SK-N-SH (cell line): ENCODE measurements around the gene P2RY1. TPM values are rescaled to one million over a fixed set of nuclear protein-coding genes. Genes with fewer than 3 reads are reported as not detected.

Experiments
- CTCF ChIA-PET: fragments of 300-600, 350-600 bp; formaldehyde crosslinking; extraction: SDS; loops from one replicate; lab custom pipeline; 2021; lab: Yijun Ruan, JAX
- POLR2A ChIA-PET: fragments of 350-600 bp; sonication (Branson Sonifier 250); formaldehyde crosslinking; extraction: SDS; loops from one replicate; lab custom pipeline; 2020; ENCODE audit warnings: antibody characterized with exemption, inconsistent platforms; lab: Yijun Ruan, JAX
- DNase-seq: peaks from one replicate; pipeline ENCODE4 v3.0.0; 2012
- H2AFZ ChIP-seq: fragments of 200-600 bp; sonication (generic); 2 replicates; pipeline ENCODE4 v1.8.1; 2016; ENCODE audit warnings: antibody characterized with exemption, mild to moderate bottlenecking, low read depth
- H3F3A ChIP-seq: fragments of 200-600 bp; sonication (generic); replicated peaks from 2 replicates; pipeline ENCODE3; 2016; ENCODE audit warnings: antibody characterized with exemption, mild to moderate bottlenecking; ENCODE audit not compliant: insufficient read depth
- H3K27ac ChIP-seq, 2 experiments: fragments of 200-500 bp in 1 of 2; fragments of 200-600 bp in 1 of 2; sonication (Bioruptor generic) in 1 of 2; sonication (generic), shearing (Covaris generic) in 1 of 2; 2 replicates each; pipeline versions ENCODE4 v1.5.1 to v1.6.1; 2014 to 2016; ENCODE audit warnings: low read depth in 2 of 2, inconsistent platforms in 1 of 2, low read length in 1 of 2, mild to moderate bottlenecking in 1 of 2, mixed read lengths in 1 of 2
- H3K27me3 ChIP-seq: fragments of 200-600 bp; sonication (generic), shearing (Covaris generic); 2 replicates; pipeline ENCODE4 v1.6.1; 2016; ENCODE audit warnings: mixed run types; ENCODE audit not compliant: insufficient read depth
- H3K36me3 ChIP-seq, 2 experiments: fragments of 200-500 bp in 1 of 2; fragments of 200-600 bp in 1 of 2; sonication (Bioruptor generic) in 1 of 2; sonication (generic) in 1 of 2; replicated peaks in 1 of 2; 2 replicates each; pipeline versions ENCODE3 to v1.5.1; 2014 to 2016; ENCODE audit warnings: low read length in 1 of 2, mild to moderate bottlenecking in 1 of 2; ENCODE audit not compliant: insufficient read depth in 2 of 2, control insufficient read depth in 1 of 2
- H3K4me1 ChIP-seq, 2 experiments: fragments of 200-500 bp in 1 of 2; fragments of 200-600 bp in 1 of 2; sonication (Bioruptor generic) in 1 of 2; sonication (generic), shearing (Covaris generic) in 1 of 2; 2 replicates each; pipeline versions ENCODE4 v1.5.1 to v1.6.1; 2014 to 2016; ENCODE audit warnings: low read depth in 1 of 2, low read length in 1 of 2, mixed run types in 1 of 2; ENCODE audit not compliant: insufficient read depth in 2 of 2, control insufficient read depth in 1 of 2
- H3K4me2 ChIP-seq: fragments of 200-600 bp; sonication (generic), shearing (Covaris generic); 2 replicates; pipeline ENCODE4 v1.6.1; 2017; ENCODE audit warnings: mixed run types
- H3K4me3 ChIP-seq, 2 experiments: fragments of 200-500 bp in 1 of 2; fragments of 200-600 bp in 1 of 2; sonication (Bioruptor generic) in 1 of 2; sonication (generic), shearing (Covaris generic) in 1 of 2; 2 replicates each; pipeline versions ENCODE4 v1.5.1 to v1.8.1; 2014 to 2016; ENCODE audit warnings: low read depth in 2 of 2, inconsistent platforms in 1 of 2, low read length in 1 of 2, mild to moderate bottlenecking in 1 of 2, mixed read lengths in 1 of 2, moderate library complexity in 1 of 2
- H3K79me2 ChIP-seq: fragments of 200-600 bp; sonication (generic); 2 replicates; pipeline ENCODE4 v1.8.1; 2017; ENCODE audit warnings: mild to moderate bottlenecking; ENCODE audit not compliant: insufficient read depth
- H3K9ac ChIP-seq: fragments of 200-600 bp; sonication (generic); 2 replicates; pipeline ENCODE4 v1.6.1; 2017; ENCODE audit warnings: mixed run types
- H3K9me2 ChIP-seq: fragments of 200-600 bp; sonication (generic); 2 replicates; pipeline ENCODE4 v1.6.1; 2017; ENCODE audit warnings: mixed run types
- H3K9me3 ChIP-seq: fragments of 200-600 bp; sonication (generic); 2 replicates; pipeline ENCODE4 v1.6.1; 2017; ENCODE audit warnings: mixed run types, mild to moderate bottlenecking, moderate library complexity
- H4K20me1 ChIP-seq: fragments of 200-600 bp; sonication (generic); 2 replicates; pipeline ENCODE4 v1.6.1; 2017; ENCODE audit warnings: mild to moderate bottlenecking, mixed run types; ENCODE audit not compliant: insufficient read depth
- CHD2 ChIP-seq: fragments of 150-350 bp; IDR thresholded peaks from 2 replicates; pipeline ENCODE4 v1.6.1; 2018; ENCODE audit warnings: low read length; ENCODE audit not compliant: partially characterized antibody
- FOSL2 ChIP-seq: IDR thresholded peaks from 2 replicates; pipeline ENCODE4 v1.4.0; 2012; ENCODE audit warnings: low read depth, mild to moderate bottlenecking, moderate library complexity, borderline replicate concordance
- FOXJ3 ChIP-seq: sonication (generic); formaldehyde crosslinking; IDR thresholded peaks from 2 replicates; pipeline ENCODE4 v1.5.1; 2020; ENCODE audit warnings: mild to moderate bottlenecking, missing genetic modification reagents
- FOXM1 ChIP-seq: IDR thresholded peaks from 2 replicates; pipeline ENCODE4 v1.4.0; 2012; ENCODE audit warnings: low read depth, mild to moderate bottlenecking
- IRF3 ChIP-seq: fragments of 150-350 bp; IDR thresholded peaks from 2 replicates; pipeline ENCODE4 v1.6.1; 2016; ENCODE audit warnings: mild to moderate bottlenecking, low read depth, low read length
- PBX3 ChIP-seq: IDR thresholded peaks from 2 replicates; pipeline ENCODE4; 2012
- RAD21 ChIP-seq: IDR thresholded peaks from 2 replicates; pipeline ENCODE4 v1.6.1; 2012; ENCODE audit warnings: mild to moderate bottlenecking, low read length
- RCOR1 ChIP-seq: fragments of 150-350 bp; IDR thresholded peaks from 2 replicates; pipeline ENCODE4 v1.6.1; 2017; ENCODE audit warnings: antibody characterized with exemption, low read length
- REST ChIP-seq: IDR thresholded peaks from 2 replicates; pipeline ENCODE4 v1.6.1; 2012; ENCODE audit warnings: mild to moderate bottlenecking, low read depth, low read length, moderate library complexity
- RFX5 ChIP-seq: IDR thresholded peaks from 2 replicates; pipeline ENCODE4 v1.6.1; 2012; ENCODE audit warnings: mild to moderate bottlenecking, improper control_type of control experiment, low read length
- RXRA ChIP-seq: IDR thresholded peaks from 2 replicates; pipeline ENCODE4 v1.4.0; 2012; ENCODE audit warnings: low read depth, mild to moderate bottlenecking, borderline replicate concordance
- SMC3 ChIP-seq: IDR thresholded peaks from 2 replicates; pipeline ENCODE4 v1.6.1; 2012; ENCODE audit warnings: low read depth, low read length, improper control_type of control experiment
- TAF1 ChIP-seq: IDR thresholded peaks from 2 replicates; pipeline ENCODE4 v1.6.1; 2012; ENCODE audit warnings: low read depth, mild to moderate bottlenecking, low read length, moderate library complexity, borderline replicate concordance
- TCF12 ChIP-seq: IDR thresholded peaks from 2 replicates; pipeline ENCODE4 v1.4.0; 2012
- TEAD4 ChIP-seq: IDR thresholded peaks from 2 replicates; pipeline ENCODE4 v1.4.0; 2012; ENCODE audit warnings: mild to moderate bottlenecking, borderline replicate concordance; ENCODE audit not compliant: insufficient read depth
- polyA plus RNA-seq, 3 experiments: library from polyadenylated mRNA; depleted of rRNA; stranded (reverse); fragments of >200 nt; gene quantifications; 2 replicates each; pipeline ENCODE4 v1.2.3, GENCODE V29; 2012
- TF ChIP-seq, protein P1 (sequence below): IDR thresholded peaks from 2 replicates; pipeline ENCODE4 v1.4.0; 2012; ENCODE audit warnings: low read depth, borderline replicate concordance

The P2RY1 gene
- polyA plus RNA-seq, 1 of the 3 experiments (the other 2 are of a cell fraction): not detected

GRCh38 chr3:152830245-152830644, 4.7 kb upstream of the P2RY1 start:
- Histone ChIP-seq H3K36me3 (no peaks in the 10 kb centered on the region), H3K9me3 (no peaks in the 10 kb centered on the region), H3K4me2 (no peak overlapping the region), H3K9ac (no peak overlapping the region), H3K79me2 (no peaks in the 10 kb centered on the region), H3K4me3 (no peak overlapping the region), H3F3A (no peaks in the 10 kb centered on the region), H3K27ac (no peak overlapping the region), H4K20me1 (no peaks in the 10 kb centered on the region), H3K27me3 (peaks cover 25% of the 10 kb centered on the region; the same call in 1 of the 2 replicates), H2AFZ (no peak overlapping the region), H3K9me2 (no peaks in the 10 kb centered on the region), H3K4me1 (peaks cover 0 to 8% of the 10 kb centered on the region in 2 experiments; a peak in 1 of 4 replicates)
- ChIA-PET CTCF (no interaction called here), POLR2A (no interaction called here)
- DNase-seq: no peak
- TF ChIP-seq, protein P1, sequence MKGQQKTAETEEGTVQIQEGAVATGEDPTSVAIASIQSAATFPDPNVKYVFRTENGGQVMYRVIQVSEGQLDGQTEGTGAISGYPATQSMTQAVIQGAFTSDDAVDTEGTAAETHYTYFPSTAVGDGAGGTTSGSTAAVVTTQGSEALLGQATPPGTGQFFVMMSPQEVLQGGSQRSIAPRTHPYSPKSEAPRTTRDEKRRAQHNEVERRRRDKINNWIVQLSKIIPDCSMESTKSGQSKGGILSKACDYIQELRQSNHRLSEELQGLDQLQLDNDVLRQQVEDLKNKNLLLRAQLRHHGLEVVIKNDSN: no peak
- TF ChIP-seq CHD2 (no peak), RXRA (no peak), RCOR1 (no peak), FOXJ3 (CRISPR knock-in tag) (no peak), PBX3 (no peak), IRF3 (no peak), FOSL2 (no peak), TEAD4 (no peak), FOXM1 (no peak), TCF12 (no peak), RAD21 (no peak), TAF1 (no peak), SMC3 (no peak), REST (no peak), RFX5 (no peak)
